WTC11 (cell line): ENCODE measurements around the gene PLXNB2. TPM values are rescaled to one million over a fixed set of nuclear protein-coding genes. Genes with fewer than 3 reads are reported as not detected.
"Not testable (repeated sequence)": the region's sequence is repeated elsewhere in the genome, so short reads cannot be mapped to it uniquely, and the experiment has no call there.

Experiments
- ATAC-seq: fragments of 200-7000 bp; cut with Tn5 transposase; 2 replicates; pipeline ENCODE4 v1.10.0; 2021; ENCODE audit warnings: mild to moderate bottlenecking, moderate library complexity
- CTCF ChIA-PET: fragments of 300-600 bp; sonication (Branson Sonifier 250); formaldehyde crosslinking; loops from one replicate; lab custom pipeline; 2021; ENCODE audit warnings: antibody characterized with exemption; lab: Charles Lee
- POLR2A ChIA-PET: fragments of 350-600 bp; sonication (Branson Sonifier 250); formaldehyde crosslinking; loops from one replicate; lab custom pipeline; 2021; ENCODE audit warnings: antibody characterized with exemption; lab: Charles Lee
- DNase-seq: peaks from one replicate; pipeline ENCODE4 v3.0.0; 2021; ENCODE audit warnings: low spot score
- H3K27ac Mint-ChIP-seq: 2 replicates; pipeline ENCODE4 v1.8.0; 2021; ENCODE audit warnings: mixed read lengths
- H3K27me3 Mint-ChIP-seq: 2 replicates; pipeline ENCODE4 v1.8.0; 2021; ENCODE audit warnings: low read depth, mild to moderate bottlenecking, moderate library complexity, mixed read lengths
- H3K36me3 Mint-ChIP-seq: 2 replicates; pipeline ENCODE4 v1.8.0; 2021; ENCODE audit warnings: mixed read lengths
- H3K4me1 Mint-ChIP-seq: 2 replicates; pipeline ENCODE4 v1.8.0; 2022; ENCODE audit warnings: mixed read lengths
- H3K4me3 Mint-ChIP-seq: 2 replicates; pipeline ENCODE4 v1.8.0; 2021; ENCODE audit warnings: mild to moderate bottlenecking, moderate library complexity, mixed read lengths
- H3K9me3 Mint-ChIP-seq: 2 replicates; pipeline ENCODE4 v1.8.0; 2021; ENCODE audit warnings: mixed read lengths
- AFF4 ChIP-seq: sonication (generic); formaldehyde crosslinking; IDR thresholded peaks from 2 replicates; pipeline ENCODE4 v1.8.1; 2023; ENCODE audit warnings: mild to moderate bottlenecking, missing genetic modification reagents, borderline replicate concordance
- AR ChIP-seq: fragments of 250-450 bp; sonication (Bioruptor Pico); IDR thresholded peaks from 2 replicates; pipeline ENCODE4 v1.9.0; 2021; ENCODE audit warnings: mild to moderate bottlenecking
- ATF1 ChIP-seq: sonication (generic); formaldehyde crosslinking; IDR thresholded peaks from 2 replicates; pipeline ENCODE4 v1.8.1; 2023; ENCODE audit warnings: mild to moderate bottlenecking, moderate library complexity, missing genetic modification reagents
- ATF6 ChIP-seq: sonication (generic); formaldehyde crosslinking; IDR thresholded peaks from 2 replicates; pipeline ENCODE4 v1.8.1; 2023; ENCODE audit warnings: mild to moderate bottlenecking, missing genetic modification reagents
- CREM ChIP-seq: sonication (generic); formaldehyde crosslinking; IDR thresholded peaks from 2 replicates; pipeline ENCODE4 v1.8.1; 2022; ENCODE audit warnings: mild to moderate bottlenecking, missing genetic modification reagents, moderate library complexity
- ETV6 ChIP-seq: sonication (generic); formaldehyde crosslinking; IDR thresholded peaks from 2 replicates; pipeline ENCODE4 v1.8.1; 2022; ENCODE audit warnings: mild to moderate bottlenecking, missing genetic modification reagents
- FOXK1 ChIP-seq: sonication (generic); formaldehyde crosslinking; IDR thresholded peaks from 2 replicates; pipeline ENCODE4 v1.8.0; 2022; ENCODE audit warnings: mild to moderate bottlenecking, moderate library complexity, missing genetic modification reagents
- MLX ChIP-seq: sonication (generic); formaldehyde crosslinking; IDR thresholded peaks from 2 replicates; pipeline ENCODE4 v1.8.1; 2023; ENCODE audit warnings: mild to moderate bottlenecking, missing genetic modification reagents, moderate library complexity
- NFE2L1 ChIP-seq: sonication (generic); formaldehyde crosslinking; IDR thresholded peaks from 2 replicates; pipeline ENCODE4 v1.8.1; 2023; ENCODE audit warnings: missing genetic modification reagents
- RORB ChIP-seq: fragments of 250-450 bp; sonication (Bioruptor Pico); IDR thresholded peaks from 2 replicates; pipeline ENCODE4 v1.9.0; 2021; ENCODE audit warnings: mild to moderate bottlenecking
- SOX15 ChIP-seq: fragments of 250-450 bp; sonication (Bioruptor Pico); IDR thresholded peaks from 2 replicates; pipeline ENCODE4 v1.9.0; 2021; ENCODE audit warnings: mild to moderate bottlenecking
- STAT6 ChIP-seq: sonication (generic); formaldehyde crosslinking; conservative IDR thresholded peaks from 2 replicates; pipeline ENCODE4 v1.8.1; 2023; ENCODE audit warnings: mild to moderate bottlenecking, low read depth, missing genetic modification reagents, moderate library complexity
- ZNF423 ChIP-seq: fragments of 250-450 bp; sonication (Bioruptor Pico); IDR thresholded peaks from 2 replicates; pipeline ENCODE4 v2.1.2; 2022; ENCODE audit warnings: mild to moderate bottlenecking, moderate library complexity
- total RNA-seq: library from RNA; stranded (reverse); gene quantifications from 3 replicates; pipeline ENCODE4 v1.2.3, GENCODE V29; 2021

PLXNB2 gene
- total RNA-seq, 1 experiment from 2014 or later, result 113 TPM

- no peak for TF ChIP-seq AR (CRISPR knock-in tag)
- TF ChIP-seq FOXK1, result no peak
- TF ChIP-seq STAT6 (CRISPR knock-in tag), result no peak
- TF ChIP-seq SOX15 (CRISPR knock-in tag), result no peak
- TF ChIP-seq CREM (CRISPR knock-in tag), result no peak
- TF ChIP-seq RORB (CRISPR knock-in tag), result no peak
- TF ChIP-seq AFF4 (CRISPR knock-in tag), result no peak
- no peak for TF ChIP-seq MLX (CRISPR knock-in tag)
- no peak for TF ChIP-seq ATF6 (CRISPR knock-in tag)
- no peak for TF ChIP-seq ATF1 (CRISPR knock-in tag)
Measured at GRCh38 chr22:50338042-50338573, 30.7 kb upstream of the PLXNB2 start (continued).

GRCh38 chr22:50337262-50338041, 30.0 kb upstream of the PLXNB2 start:
- Mint-ChIP-seq H3K4me3 (no peak overlapping the region), H3K27ac (no peak overlapping the region), H3K36me3 (no peaks in the 10 kb centered on the region), H3K27me3 (peaks cover 11% of the 10 kb centered on the region), H3K4me1 (no peaks in the 10 kb centered on the region), H3K9me3 (no peaks in the 10 kb centered on the region)
- POLR2A ChIA-PET, result no interaction called here
- no peak for DNase-seq
- CTCF ChIA-PET, result no interaction called here
- ATAC-seq, result no peak
- no peak for TF ChIP-seq ZNF423 (CRISPR knock-in tag)
- TF ChIP-seq NFE2L1, result 0 out of 2 replicates have a peak, but pooled peaks have one; percentile 46
- TF ChIP-seq ETV6 (CRISPR knock-in tag), result no peak

GRCh38 chr22:50334433-50334832, 27.0 kb upstream of the PLXNB2 start:
- CTCF ChIA-PET, H3K9me3 Mint-ChIP-seq, POLR2A ChIA-PET, H3K4me3 Mint-ChIP-seq, ATAC-seq, H3K27ac Mint-ChIP-seq, H3K36me3 Mint-ChIP-seq, H3K27me3 Mint-ChIP-seq, DNase-seq, H3K4me1 Mint-ChIP-seq: not testable (repeated sequence)
